Measurements from ENCODE around the gene ATAD3C. TPM values are rescaled to one million over a fixed set of nuclear protein-coding genes. Genes with fewer than 3 reads are reported as not detected.
"Not testable (repeated sequence)": the region's sequence is repeated elsewhere in the genome, so short reads cannot be mapped to it uniquely, and the experiment has no call there.

Gene ATAD3C
- total and polyA plus RNA-seq, 10 donors: 0.25 to 3.9 (median 0.70) TPM; not detected in 2

- peaks cover 0 to 94% (median 16%) of the 10 kb centered on the region in 7 donors for H3K27me3 ChIP-seq (replicated peaks in 1 of 7)
- H3K4me1 ChIP-seq: peaks cover 10 to 58% (median 33%) of the 10 kb centered on the region in 6 donors
- peak overlapping the region in 1 of 8 donors; percentile 8 for H3K27ac ChIP-seq
- intact Hi-C loops (cut with DNase I; ENCODE audit: low total_unique reads): no loop called here
- DNase-seq: peak; percentile 49
- no peaks in the 10 kb centered on the region for H3K9me3 ChIP-seq
- TF ChIP-seq, protein P1, sequence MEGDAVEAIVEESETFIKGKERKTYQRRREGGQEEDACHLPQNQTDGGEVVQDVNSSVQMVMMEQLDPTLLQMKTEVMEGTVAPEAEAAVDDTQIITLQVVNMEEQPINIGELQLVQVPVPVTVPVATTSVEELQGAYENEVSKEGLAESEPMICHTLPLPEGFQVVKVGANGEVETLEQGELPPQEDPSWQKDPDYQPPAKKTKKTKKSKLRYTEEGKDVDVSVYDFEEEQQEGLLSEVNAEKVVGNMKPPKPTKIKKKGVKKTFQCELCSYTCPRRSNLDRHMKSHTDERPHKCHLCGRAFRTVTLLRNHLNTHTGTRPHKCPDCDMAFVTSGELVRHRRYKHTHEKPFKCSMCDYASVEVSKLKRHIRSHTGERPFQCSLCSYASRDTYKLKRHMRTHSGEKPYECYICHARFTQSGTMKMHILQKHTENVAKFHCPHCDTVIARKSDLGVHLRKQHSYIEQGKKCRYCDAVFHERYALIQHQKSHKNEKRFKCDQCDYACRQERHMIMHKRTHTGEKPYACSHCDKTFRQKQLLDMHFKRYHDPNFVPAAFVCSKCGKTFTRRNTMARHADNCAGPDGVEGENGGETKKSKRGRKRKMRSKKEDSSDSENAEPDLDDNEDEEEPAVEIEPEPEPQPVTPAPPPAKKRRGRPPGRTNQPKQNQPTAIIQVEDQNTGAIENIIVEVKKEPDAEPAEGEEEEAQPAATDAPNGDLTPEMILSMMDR (IDR thresholded peaks at IDR 0.05 in 8 of 11, conservative IDR thresholded peaks at IDR 0.05 in 3 of 11): no peak
- TF ChIP-seq POLR2A (IDR thresholded peaks at IDR 0.05) (no peak), POLR2AphosphoS5 (IDR thresholded peaks at IDR 0.05) (no peak)
- 77 to 90% (median 79%) methylated on average over 13 to 19 of the region's 19 CpGs for WGBS, 5 donors
- H3K4me3 ChIP-seq: no peak overlapping the region
- no peaks in the 10 kb centered on the region for H3K36me3 ChIP-seq
Observed at GRCh38 chr1:1428174-1428573, 21.3 kb upstream of the ATAD3C start.

- WGBS, 5 donors: 91 to 96% (median 96%) methylated on average over 5 to 6 of the region's 6 CpGs
- H3K4me3 ChIP-seq; H3K36me3 ChIP-seq; H3K9me3 ChIP-seq; intact Hi-C loops (cut with DNase I; ENCODE audit: low total_unique reads): not testable (repeated sequence)
- peak; percentile 0 for DNase-seq
- Histone ChIP-seq H3K27me3 (replicated peaks in 1 of 7) (peaks cover 0 to 98% (median 17%) of the 10 kb centered on the region in 7 donors), H3K27ac (peak overlapping the region in 1 of 8 donors; percentile 81), H3K4me1 (peaks cover 18 to 66% (median 41%) of the 10 kb centered on the region in 6 donors)
Observed at GRCh38 chr1:1428967-1429366, 20.5 kb upstream of the ATAD3C start.

DNA sequence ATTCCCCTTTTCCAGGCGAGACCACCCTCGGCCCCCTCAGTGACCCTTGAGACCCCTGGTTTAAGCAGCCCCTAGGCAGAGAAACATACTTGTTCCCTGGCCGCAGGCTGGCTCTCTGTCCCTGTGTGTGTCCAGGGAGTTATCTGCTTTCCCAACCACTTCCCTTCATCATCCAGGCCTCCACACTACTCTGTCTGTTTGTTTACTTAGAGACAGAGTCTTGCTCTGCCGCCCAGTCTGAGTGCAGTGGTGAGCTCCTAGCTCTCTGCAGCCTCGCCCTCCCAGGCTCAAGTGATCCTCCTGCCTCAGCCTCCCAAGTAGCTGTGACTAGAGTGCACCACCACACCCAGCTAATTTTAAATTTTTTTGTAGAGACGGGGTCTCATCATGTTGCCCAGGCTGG is 19.8 kb upstream of the ATAD3C start:
- Histone ChIP-seq H3K4me3 (no peak overlapping the region), H3K9me3 (no peaks in the 10 kb centered on the region), H3K4me1 (peaks cover 25 to 73% (median 48%) of the 10 kb centered on the region in 6 donors), H3K27me3 (replicated peaks in 1 of 7) (peaks cover 0 to 98% (median 24%) of the 10 kb centered on the region in 7 donors), H3K36me3 (no peaks in the 10 kb centered on the region), H3K27ac (peak overlapping the region in 6 of 8 donors; percentile 74 to 82 (median 76))
- DNase-seq: peak; percentile 41
- 66 to 89% (median 78%) methylated on average over 6 of the region's 6 CpGs for WGBS, 5 donors
- intact Hi-C loops (cut with DNase I; ENCODE audit: low total_unique reads): no loop called here
- TF ChIP-seq POLR2AphosphoS5 (IDR thresholded peaks at IDR 0.05): no peak
- no peak for TF ChIP-seq POLR2A (IDR thresholded peaks at IDR 0.05)
- TF ChIP-seq, protein P1 (IDR thresholded peaks at IDR 0.05 in 8 of 11, conservative IDR thresholded peaks at IDR 0.05 in 3 of 11): no peak

GRCh38 chr1:1430114-1430982 is 19.1 kb upstream of the ATAD3C start:
- Histone ChIP-seq H3K4me1 (peaks cover 31 to 80% (median 55%) of the 10 kb centered on the region in 6 donors), H3K27me3 (replicated peaks in 1 of 7) (peaks cover 0 to 98% (median 31%) of the 10 kb centered on the region in 7 donors)

More at GRCh38 chr1:1430114-1430982, 19.1 kb upstream of the ATAD3C start:
- TF ChIP-seq POLR2A (IDR thresholded peaks at IDR 0.05) (no peak), POLR2AphosphoS5 (IDR thresholded peaks at IDR 0.05) (peak; percentile 68 to 81 (median 74))
- TF ChIP-seq, protein P1 (IDR thresholded peaks at IDR 0.05 in 8 of 11, conservative IDR thresholded peaks at IDR 0.05 in 3 of 11): peak in 5 of 11 experiments; percentile 6 to 36 (median 29)
- H3K27ac ChIP-seq: peak overlapping the region; percentile 14 to 82 (median 74)
- no peaks in the 10 kb centered on the region for H3K9me3 ChIP-seq
- H3K36me3 ChIP-seq: no peaks in the 10 kb centered on the region
- intact Hi-C loops (cut with DNase I; ENCODE audit: low total_unique reads): no loop called here
- DNase-seq: peak; percentile 86
- H3K4me3 ChIP-seq: no peak overlapping the region
- WGBS, 5 donors: 28 to 55% (median 52%) methylated on average over 24 to 35 of the region's 35 CpGs

Data from spleen (tissue), 11 donors.